HG02840 (cell line): ENCODE data around the gene ADORA1.

Experiments used
- ATAC-seq: cut with Tn5 transposase; IDR thresholded peaks from one replicate; pipeline ENCODE4 v1.9.1; 2021; ENCODE audit warnings: mild to moderate bottlenecking, moderate library complexity, moderate number of reproducible peaks; ENCODE audit not compliant: unreplicated experiment, low FRiP score

The ADORA1 gene

DNA sequence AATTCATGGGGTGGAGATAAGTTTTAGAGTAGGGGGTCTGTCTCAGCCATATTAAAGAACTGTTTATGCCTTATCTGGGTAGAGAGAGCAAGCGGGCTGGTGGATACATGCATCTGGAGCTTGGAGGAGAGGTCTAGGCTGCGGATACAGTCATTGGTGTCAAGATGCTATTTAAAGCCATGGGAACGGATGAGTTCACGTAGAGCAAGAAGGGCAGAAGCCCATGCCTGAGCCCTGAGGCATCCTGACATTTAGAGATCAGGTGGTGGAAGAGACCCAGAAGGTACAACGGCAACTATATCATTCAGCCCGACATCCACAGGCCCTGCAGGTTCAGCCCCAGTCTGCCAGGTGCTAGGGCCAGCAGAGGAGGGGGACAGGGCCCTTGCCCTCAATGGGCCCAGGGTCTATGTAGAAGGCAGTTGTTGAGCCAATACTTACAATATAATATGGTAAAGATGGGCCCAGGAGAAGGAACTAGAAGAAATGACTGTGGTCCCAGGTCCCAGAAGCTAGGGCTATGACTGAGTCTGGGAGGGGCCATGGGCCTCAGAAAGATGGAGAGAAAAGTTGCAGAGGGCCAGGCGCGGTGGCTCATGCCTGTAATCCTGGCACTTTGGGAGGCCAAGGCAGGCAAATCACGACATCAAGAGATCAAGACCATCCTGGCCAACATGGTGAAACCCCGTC lies 74.1 kb downstream of the ADORA1 start:
- no peak for ATAC-seq

DNA sequence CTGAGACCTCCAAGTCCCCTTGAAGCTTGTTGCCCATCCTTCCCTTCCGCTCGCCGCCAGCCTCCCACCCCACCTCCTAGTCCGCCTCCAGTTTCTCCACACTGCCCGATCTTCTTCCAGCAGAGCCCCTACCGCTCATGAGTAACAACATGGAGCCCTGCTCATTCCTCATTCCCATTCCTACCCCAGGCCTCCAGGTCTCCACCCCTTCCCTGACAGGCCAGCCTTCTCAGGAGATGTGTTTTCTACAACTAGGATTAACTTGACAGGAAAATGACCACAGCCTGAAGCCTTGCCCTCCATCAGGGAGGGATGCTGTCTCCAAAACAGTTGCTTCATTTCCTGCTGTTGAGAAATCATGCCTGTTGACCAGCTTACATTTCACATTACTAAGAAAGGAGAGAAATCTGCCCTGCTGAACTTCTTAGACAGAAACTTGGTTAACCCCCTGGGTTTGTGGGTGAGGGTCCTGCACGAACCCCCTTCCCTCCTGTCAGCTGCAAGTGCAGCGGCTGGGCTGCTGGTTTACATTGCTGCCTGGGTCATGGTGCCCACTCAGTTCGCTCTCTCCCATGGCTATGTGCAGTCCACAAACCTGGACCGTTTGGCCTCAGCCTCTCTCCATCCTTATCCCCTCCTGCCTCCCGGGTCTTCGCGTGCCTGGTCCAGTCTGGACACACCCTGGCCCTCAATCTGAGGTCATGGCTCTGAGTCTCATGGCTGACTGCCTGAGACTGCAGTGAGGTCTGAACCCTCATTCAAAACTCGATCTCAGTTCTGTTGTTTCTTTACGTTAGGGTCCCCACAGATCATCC lies 75.1 kb downstream of the ADORA1 start:
- ATAC-seq, result no peak

DNA sequence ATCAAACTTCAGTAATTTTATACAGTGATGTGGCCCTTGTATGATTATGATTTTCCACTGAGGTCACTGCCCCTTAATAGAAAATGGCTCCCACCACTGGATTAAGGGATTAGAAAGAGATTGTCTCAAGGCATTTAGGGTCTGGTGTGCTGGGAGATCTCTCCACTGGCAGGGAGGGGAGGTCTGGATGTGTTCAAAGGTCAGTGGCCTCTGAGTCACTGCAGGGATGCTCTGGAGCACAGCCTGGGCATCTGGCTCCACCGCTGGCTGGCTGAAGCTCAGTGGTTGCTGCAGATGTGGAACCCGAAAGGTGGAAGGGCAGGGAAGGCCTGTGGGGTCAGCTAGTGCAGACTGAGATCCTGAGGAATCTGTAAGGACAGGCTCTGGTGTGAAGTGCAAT lies 77.2 kb downstream of the ADORA1 start:
- ATAC-seq, result no peak

DNA sequence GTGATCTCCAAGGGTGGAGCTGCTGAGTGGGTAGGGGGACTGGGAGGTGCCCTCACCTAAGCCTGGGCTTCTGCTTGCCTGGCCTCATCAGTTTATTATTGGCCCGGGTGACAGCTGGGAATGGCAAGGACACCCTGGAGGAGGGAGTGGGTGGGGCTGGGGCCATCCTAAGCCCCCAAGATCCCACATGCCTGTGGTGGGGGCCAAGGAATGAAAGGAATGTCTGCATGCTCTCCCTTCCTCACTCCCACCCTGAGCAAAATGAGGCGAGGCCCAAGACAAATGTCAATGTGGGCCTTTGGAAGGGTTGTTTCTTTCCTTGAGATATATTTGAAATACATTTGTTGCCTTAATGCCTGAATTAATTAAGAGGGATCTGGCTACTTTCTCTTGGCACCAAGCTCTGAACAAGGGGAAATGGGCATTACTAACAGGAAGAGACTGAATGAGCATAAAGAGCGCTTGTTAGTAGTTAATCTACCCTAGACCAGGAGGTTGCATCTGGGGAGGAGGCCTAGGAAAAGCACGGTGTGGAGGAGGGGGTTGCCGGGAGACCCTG lies 78.7 kb downstream of the ADORA1 start:
- no peak for ATAC-seq

DNA sequence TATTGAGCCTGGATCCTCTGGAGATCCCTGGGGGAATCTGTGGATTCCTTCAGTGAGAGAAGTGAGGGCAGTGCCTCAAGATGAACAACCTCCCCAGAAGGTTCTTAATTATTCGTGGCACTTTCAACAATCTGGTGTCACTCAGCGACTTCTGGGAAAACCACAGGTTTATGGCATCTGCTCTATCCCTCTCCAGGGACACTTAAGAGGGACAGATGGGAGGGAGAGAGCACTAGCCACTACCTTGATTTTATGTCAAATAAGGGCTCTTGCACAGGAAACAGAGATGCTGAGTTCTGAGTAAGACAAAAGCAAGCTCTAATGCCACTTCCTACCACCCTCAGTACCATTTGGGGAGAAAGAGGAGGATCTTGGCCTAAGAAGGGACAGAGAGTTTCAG lies 80.2 kb downstream of the ADORA1 start:
- ATAC-seq, result no peak

DNA sequence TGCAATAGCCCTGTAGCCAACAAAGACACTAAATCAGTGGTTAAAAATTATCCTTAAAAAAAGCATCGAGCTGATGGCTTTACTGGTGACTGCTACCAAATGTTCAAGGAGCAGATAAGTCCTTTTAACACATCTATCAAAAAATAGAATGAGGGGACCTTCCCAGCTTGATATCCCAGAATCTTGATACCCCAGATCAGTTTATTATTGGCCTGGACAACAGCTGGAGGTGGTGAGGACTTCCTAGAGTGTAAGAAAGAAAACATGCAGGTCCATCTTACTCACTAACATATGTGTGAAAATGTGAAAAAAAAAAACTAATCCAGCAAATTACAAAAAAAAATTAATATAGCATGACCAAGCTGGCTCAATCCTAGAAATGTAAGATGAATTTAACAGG lies 80.7 kb downstream of the ADORA1 start:
- no peak for ATAC-seq

DNA sequence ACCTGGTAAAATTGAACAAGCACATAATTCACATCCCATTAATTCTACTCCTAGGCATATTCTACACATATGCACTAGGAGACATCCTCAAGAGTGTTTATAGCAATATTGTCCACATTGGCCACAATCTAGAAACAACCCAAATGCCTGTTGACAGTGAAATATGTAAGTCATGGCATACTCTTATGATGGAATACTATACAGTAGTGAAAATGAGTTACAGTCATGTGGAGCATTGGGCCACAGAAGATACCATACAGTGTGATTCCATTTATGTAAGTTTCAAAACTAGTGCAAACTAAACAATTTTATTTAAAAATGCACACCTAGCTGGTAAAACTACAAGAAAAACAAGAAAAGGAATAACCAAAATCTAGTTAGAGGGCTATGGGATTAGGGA lies 82.8 kb downstream of the ADORA1 start:
- no peak for ATAC-seq

DNA sequence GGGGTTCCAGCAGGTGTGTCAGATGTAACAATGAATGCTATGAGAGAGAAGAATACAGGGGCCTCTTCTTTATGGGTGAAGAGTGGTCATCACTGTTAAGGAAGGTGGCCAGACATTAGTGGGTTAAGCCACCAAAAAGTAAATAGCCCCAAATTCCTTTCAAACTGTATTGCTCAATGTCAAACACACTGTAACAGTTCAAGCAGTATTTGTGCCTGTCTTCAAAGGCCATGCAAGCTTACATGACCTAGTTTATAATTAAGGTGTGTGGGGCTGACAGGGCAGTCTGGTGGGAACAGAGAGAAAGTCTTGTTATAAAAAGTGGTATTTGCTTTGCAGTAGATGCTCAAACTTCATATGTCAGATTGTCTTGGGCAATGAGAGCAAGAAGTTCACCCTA lies 83.5 kb downstream of the ADORA1 start:
- no peak for ATAC-seq

DNA sequence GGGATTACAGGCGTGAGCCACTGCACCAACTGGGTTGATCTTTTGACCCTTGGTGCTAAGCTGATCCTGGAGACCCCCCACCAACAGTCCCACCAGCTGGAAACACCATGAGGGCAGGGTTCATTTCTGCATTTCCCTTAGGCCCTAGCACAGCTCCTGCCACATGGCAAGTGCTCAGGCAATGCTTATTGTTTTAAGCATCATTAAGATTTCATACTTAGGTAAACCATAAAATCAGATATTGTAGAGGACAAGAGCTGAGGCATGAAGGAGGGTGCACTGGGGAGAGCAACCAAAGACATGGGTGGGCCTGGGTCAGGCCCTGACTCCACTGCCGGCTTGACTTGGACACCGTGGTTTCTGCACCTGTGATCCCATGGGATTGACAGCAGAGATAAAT lies 84.3 kb downstream of the ADORA1 start:
- ATAC-seq, result no peak

DNA sequence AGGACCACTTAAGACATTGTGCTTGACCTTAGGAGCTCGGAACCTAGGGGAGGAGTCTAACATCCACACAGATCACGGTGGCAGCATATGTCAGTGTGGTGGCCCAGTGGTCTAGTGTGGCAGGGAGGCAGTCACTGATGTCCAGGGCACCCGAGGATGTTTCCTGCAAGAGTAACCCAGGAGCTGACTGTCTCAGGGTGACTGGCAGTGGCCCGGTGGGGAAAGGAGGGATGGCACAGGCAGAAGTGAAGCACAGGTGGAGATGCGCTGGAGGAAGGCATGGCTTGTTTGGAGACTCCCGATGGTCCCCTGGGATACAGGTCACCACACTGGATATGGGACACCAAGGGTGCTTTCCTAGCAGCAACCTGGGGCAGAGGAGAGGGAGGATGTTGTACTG lies 85.6 kb downstream of the ADORA1 start:
- ATAC-seq, result no peak

DNA sequence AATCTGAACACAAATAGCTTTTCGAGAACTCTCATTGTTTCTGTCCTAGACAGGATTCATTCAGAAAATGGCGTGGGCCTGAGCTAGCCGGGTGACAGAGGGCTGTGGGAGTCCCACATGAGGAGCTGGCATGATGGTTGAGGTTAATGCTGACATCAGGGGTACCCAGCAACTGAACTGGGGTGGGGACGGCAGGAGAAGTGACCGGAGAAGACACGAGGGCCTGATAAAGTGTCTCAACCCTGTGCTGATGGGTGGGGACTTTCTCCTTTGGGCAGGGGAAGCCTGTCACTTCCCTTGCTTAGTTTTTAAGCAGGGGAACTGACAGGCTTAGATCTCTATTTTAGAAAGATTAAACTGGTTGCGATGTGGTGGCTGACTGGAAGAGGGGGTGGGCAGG lies 87.3 kb downstream of the ADORA1 start:
- ATAC-seq, result no peak

DNA sequence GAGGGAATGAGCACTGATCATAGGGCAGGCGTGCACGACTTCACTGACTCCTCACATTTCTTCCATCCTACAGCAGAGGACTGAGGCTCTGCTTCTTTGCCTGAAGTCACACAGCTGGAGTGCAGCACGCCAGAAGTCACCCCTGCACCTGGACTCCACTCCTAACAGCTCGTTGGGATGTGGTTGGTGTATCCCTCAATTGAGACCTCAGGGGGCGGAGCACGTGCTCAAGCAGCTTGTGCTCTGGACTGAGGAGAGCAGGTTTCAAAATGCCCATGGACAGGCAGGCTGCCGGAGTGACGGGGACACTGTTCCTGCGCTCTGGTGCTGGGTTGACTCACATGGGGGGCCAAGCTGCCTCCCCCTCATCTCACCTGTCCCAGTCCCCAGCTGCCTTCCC lies 88.0 kb downstream of the ADORA1 start:
- ATAC-seq, result no peak

DNA sequence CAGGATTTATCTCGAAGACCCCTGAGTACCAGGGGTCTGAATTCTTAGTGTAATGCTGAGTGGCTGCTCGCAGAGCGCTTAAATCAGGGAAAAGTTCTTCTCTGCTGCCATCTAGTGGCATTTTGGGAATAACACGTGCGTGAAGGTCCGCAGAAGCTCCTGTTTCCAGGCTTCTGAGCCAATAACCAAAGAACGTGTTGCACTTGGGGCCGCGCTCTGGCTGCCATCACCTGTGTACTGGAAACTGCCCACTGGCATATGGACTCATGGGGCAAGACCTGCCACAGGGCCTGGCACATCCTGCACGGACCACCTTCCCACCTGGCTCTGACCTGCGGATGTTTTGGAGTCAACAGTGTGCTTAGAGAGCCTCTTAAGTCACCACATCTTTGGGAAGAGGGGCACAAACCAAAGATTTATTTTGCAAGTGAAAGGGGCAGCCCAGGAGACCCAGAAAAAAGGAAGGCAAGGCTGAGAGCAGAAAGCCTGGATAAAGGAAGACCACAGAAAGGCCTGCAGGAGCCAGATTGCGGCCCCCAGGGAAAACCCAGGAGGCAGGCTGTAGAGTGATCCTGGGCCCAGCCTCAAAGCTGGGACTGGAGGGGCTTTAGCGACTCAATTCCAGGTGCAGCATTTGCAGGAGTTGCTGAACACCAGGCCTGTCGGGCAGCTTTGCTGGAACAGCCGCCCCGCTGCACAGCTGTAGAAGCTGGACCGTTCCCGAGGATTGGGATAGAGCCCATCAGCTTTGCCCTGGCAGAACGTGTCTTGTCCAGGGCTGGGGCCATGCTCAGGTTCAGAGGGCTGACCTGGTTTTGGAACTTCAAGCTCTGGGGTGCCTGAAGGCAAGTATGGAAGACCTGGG lies 89.0 kb downstream of the ADORA1 start:
- ATAC-seq, result no peak
